Immature natural killer cell (primary cell): ENCODE data around the gene SCP2. TPM values are rescaled to one million over a fixed set of nuclear protein-coding genes. Genes with fewer than 3 reads are reported as not detected.

Source experiments
- DNase-seq, 3 donors: peaks; one replicate each; pipeline ENCODE4 v3.0.0; 2022; ENCODE audit warnings: mixed read lengths in 1 of 3
- H3K27ac Mint-ChIP-seq, 6 donors: one replicate each; pipeline ENCODE4 v1.8.0; 2020; ENCODE audit warnings: mixed read lengths in 6 of 6, mild to moderate bottlenecking in 5 of 6, inconsistent platforms in 4 of 6, moderate library complexity in 3 of 6
- H3K27me3 Mint-ChIP-seq, 3 donors: one replicate each; pipeline ENCODE4 v1.8.0; 2020 to 2021; ENCODE audit warnings: low read depth in 3 of 3, mild to moderate bottlenecking in 3 of 3, mixed read lengths in 3 of 3, moderate library complexity in 3 of 3, inconsistent platforms in 1 of 3
- H3K36me3 Mint-ChIP-seq, 3 donors: one replicate each; pipeline ENCODE4 v1.8.0; 2020; ENCODE audit warnings: mixed read lengths in 3 of 3, inconsistent platforms in 2 of 3, mild to moderate bottlenecking in 2 of 3
- H3K4me1 Mint-ChIP-seq, 2 donors: one replicate each; pipeline ENCODE4 v1.8.0; 2020; ENCODE audit warnings: inconsistent platforms in 2 of 2, mild to moderate bottlenecking in 2 of 2, mixed read lengths in 2 of 2, moderate library complexity in 1 of 2
- H3K4me3 Mint-ChIP-seq, 5 donors: one replicate each; pipeline ENCODE4 v1.8.0; 2020; ENCODE audit warnings: mild to moderate bottlenecking in 5 of 5, mixed read lengths in 5 of 5, inconsistent platforms in 3 of 5, moderate library complexity in 3 of 5
- H3K9me3 Mint-ChIP-seq, 6 donors: one replicate each; pipeline ENCODE4 v1.8.0; 2020; ENCODE audit warnings: mild to moderate bottlenecking in 6 of 6, mixed read lengths in 6 of 6, inconsistent platforms in 4 of 6, moderate library complexity in 3 of 6
- polyA plus RNA-seq, 3 donors: library from polyadenylated mRNA; unstranded; fragments of 300-500 nt; fragmentation: Illumina TruSeq; gene quantifications; one replicate each; pipeline ENCODE4 v1.2.3, GENCODE V29; 2021

SCP2 gene
- polyA plus RNA-seq, 3 donors from 2014 or later = 257 to 343 (median 261) TPM

DNA sequence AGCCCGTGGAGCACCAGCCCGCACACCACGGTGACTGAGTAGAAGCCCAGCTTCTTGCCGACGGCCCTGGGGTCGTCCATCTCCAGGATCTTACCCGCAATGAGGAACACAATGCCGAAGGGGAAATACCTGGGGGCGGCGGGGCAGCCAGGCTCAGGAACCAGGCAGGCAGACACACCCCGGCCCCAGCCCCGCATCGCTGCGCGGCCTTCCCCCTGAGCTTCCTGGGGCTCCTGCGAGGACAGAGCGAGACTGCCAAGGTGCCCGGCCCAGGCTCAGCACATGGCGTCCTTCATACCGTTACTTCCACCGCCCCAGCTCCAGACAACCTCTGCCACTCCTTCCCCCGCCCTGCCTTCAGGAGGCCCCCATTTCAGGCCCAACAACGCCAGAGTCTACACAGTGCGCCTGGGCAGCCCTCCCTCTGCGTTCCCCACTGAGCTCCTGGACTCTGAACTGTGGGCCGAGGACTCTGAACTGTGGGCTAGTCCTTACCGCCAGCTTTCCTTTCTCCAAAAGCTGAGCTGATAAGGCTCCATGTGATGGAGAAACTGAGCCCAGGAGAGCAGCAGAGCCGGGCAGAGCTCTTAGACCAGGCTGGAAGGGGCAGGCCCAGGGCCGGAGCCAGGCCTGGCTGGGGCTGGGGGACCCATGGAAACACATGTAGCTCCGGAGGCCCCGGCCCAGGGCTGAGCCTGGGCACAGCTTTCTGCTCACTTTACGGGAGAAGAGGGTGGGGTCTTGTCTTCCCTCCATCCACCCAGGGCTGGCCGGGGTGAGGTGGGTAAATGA lies 165.8 kb downstream of the SCP2 start:
- Mint-ChIP-seq H3K36me3 (no peaks in the 10 kb centered on the region), H3K9me3 (no peaks in the 10 kb centered on the region), H3K27ac (no peak overlapping the region), H3K4me1 (peaks cover 0 to 8% of the 10 kb centered on the region in 2 donors), H3K27me3 (peaks cover 0 to 2% (median 0%) of the 10 kb centered on the region in 3 donors), H3K4me3 (no peak overlapping the region)
- no peak for DNase-seq

- Mint-ChIP-seq H3K4me3 (no peak overlapping the region), H3K4me1 (peaks cover 0 to 8% of the 10 kb centered on the region in 2 donors), H3K27ac (no peak overlapping the region), H3K27me3 (peaks cover 0 to 2% (median 0%) of the 10 kb centered on the region in 3 donors), H3K36me3 (no peaks in the 10 kb centered on the region), H3K9me3 (no peaks in the 10 kb centered on the region)
- no peak for DNase-seq
Measured at GRCh38 chr1:53093451-53093754, 166.3 kb downstream of the SCP2 start.

- H3K36me3 Mint-ChIP-seq = no peaks in the 10 kb centered on the region
- peaks cover 0 to 2% (median 0%) of the 10 kb centered on the region in 3 donors for H3K27me3 Mint-ChIP-seq
- H3K27ac Mint-ChIP-seq = peak overlapping the region in 1 of 6 donors; percentile 60
- no peak overlapping the region for H3K4me3 Mint-ChIP-seq
- no peaks in the 10 kb centered on the region for H3K9me3 Mint-ChIP-seq
- peaks cover 0 to 5% of the 10 kb centered on the region in 2 donors for H3K4me1 Mint-ChIP-seq
- DNase-seq = no peak
Measured at GRCh38 chr1:53093778-53094532, 166.9 kb downstream of the SCP2 start.

GRCh38 chr1:53094533-53094919 lies 167.4 kb downstream of the SCP2 start:
- Mint-ChIP-seq H3K27ac (no peak overlapping the region), H3K4me1 (peaks cover 0 to 5% of the 10 kb centered on the region in 2 donors), H3K9me3 (no peaks in the 10 kb centered on the region), H3K27me3 (peaks cover 0 to 2% (median 0%) of the 10 kb centered on the region in 3 donors), H3K36me3 (no peaks in the 10 kb centered on the region), H3K4me3 (no peak overlapping the region)
- DNase-seq = no peak

Other genes starting within 250 kb of the SCP2 start
- 1 to 10 TPM; 2.7 to 5.9 (median 5.9) TPM for gene COA7, start 228.9 kb upstream of the SCP2 start, polyA plus RNA-seq
- gene ZYG11B, start 200.8 kb upstream of the SCP2 start, polyA plus RNA-seq = 1 to 10 TPM; 1.1 to 8.9 (median 5.0) TPM
- not detected for gene ZYG11A, start 84.5 kb upstream of the SCP2 start, polyA plus RNA-seq
- gene ECHDC2, start 5.5 kb upstream of the SCP2 start, polyA plus RNA-seq = 10 to 100 TPM; 18.8 to 25.4 (median 21.3) TPM
- 1 to 10 TPM; 1.7 to 4.3 (median 2.9) TPM for gene PODN, start 134.9 kb downstream of the SCP2 start, polyA plus RNA-seq
- 1 to 10 TPM; 2.1 to 6.4 (median 4.8) TPM for gene SLC1A7, start 215.4 kb downstream of the SCP2 start, polyA plus RNA-seq